GM18951 (cell line): ENCODE measurements around the gene ASPDH.

Experiments
- POLR2A ChIP-seq: IDR thresholded peaks from 4 replicates; pipeline ENCODE4 v1.6.1; 2011; ENCODE audit warnings: mild to moderate bottlenecking; ENCODE audit not compliant: insufficient read length, insufficient read depth; ENCODE audit errors: extremely low read depth
- in situ Hi-C: fragments of 300-500 bp; cut with MboI; formaldehyde crosslinking; loops from one replicate; pipeline ENCODE4 v1.12.0; 2022; ENCODE audit warnings: low sequenced_read_pairs, mixed read lengths, inconsistent platforms; ENCODE audit not compliant: unreplicated experiment

The ASPDH gene

GRCh38 chr19:50501568-50502475, 11.9 kb downstream of the ASPDH start:
- in situ Hi-C loops, result no loop called here
- no peak for TF ChIP-seq POLR2A

DNA sequence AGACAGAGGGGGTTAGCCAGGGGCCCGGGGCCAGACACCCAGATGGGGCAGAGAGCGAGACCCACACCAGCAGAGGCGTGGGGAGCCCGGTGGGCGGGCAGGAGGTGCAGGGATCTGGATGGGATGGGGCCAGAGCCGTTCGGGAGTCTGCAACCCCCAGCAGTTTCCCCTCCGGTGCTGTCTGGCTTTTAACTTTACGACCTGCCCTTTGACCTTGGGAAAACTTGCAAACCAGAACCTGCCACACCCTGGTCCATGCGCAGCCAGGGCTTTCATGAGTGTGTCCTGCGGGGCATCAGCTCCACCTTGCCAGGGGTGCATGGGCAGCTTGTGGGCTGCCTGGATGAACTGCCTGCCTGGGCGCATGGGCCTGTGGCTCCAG, 12.5 kb downstream of the ASPDH start:
- in situ Hi-C loops, result no loop called here

GRCh38 chr19:50500753-50501151, 13.0 kb downstream of the ASPDH start:
- no peak for TF ChIP-seq POLR2A
- in situ Hi-C loops, result no loop called here

More for the DNA sequence above, 12.5 kb downstream of the ASPDH start:
- TF ChIP-seq POLR2A, result no peak

DNA sequence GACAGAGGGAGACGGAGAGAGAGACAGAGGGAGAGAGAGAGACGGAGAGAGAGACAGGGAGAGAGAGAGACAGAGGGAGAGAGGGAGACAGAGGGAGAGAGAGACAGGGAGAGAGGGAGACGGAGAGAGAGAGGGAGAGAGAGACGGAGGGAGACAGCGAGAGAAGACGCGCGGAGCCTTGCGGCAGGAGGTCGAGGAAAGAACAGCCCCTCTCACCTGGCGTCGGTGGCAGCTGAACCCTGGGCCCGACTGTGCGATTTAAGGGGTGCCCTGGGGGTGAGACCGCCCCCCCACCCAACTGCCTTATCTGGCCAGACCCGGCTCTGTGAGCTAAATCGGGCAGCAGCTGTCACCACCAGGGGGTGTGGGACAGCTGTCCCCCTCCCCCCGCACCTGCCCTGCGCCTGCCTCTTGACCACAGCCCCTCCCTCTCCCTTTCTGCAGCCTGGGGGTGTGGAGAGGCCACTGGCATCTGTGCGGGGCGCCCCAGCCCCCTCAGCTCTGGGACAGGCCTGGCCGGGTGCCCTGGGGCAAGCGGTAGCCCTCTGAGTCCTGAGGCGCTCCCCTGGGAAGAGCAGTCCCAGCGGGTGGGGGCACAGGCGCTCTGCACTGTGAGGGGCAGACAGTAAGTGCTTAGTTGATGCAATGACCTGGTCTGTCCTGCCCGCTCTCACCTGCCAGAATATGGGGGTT, 13.5 kb downstream of the ASPDH start:
- in situ Hi-C loops, result no loop called here
- no peak for TF ChIP-seq POLR2A

GRCh38 chr19:50498219-50499056, 15.3 kb downstream of the ASPDH start:
- TF ChIP-seq POLR2A, result no peak
- in situ Hi-C loops, result no loop called here

DNA sequence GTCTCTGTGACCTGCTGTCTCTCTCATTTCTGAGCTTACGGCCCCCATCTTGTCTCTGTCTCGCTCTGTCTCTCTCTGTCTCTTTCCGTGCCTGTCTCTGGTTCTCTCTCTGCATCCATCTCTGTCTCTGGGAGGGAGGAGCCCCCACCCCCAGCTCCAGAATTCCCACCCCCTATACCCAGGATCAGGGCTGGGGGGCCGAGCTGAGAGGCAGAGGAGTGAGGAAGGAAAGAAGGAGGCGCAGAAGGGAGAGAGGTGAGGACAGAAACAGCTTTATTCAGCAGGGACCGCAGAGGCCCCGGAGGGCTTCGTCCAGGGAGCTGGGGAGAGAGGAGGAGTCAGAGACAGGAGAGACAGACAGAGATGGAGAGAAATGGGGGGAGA, 16.7 kb downstream of the ASPDH start:
- in situ Hi-C loops, result no loop called here
- TF ChIP-seq POLR2A, result no peak

GRCh38 chr19:50496189-50497021, 17.3 kb downstream of the ASPDH start:
- in situ Hi-C loops, result no loop called here
- TF ChIP-seq POLR2A, result no peak

DNA sequence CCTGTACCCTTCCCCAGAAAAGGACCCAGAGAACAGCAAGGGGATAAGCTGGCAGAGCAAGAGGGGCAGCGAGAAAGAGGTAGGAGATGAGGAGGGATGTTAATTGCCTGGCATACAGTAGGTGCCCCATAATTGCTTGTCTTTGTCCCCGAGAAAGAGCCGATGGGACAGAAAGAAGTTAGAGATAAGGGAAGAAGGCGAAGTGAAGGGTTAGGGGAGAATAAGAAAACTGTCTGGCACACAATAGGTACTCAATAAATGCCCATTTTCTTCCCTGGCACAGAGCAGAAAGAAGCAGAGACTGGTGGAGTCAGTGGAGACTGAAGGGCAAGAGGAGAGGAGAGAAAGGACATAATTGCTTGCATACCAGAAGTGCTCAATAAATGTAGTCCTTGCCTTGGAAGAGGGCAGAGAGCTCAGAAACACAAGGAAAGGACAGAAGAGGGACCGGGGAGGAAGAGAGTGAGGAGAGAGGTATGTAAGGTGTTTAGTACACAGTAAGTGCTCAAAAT, 18.6 kb downstream of the ASPDH start:
- TF ChIP-seq POLR2A, result no peak
- in situ Hi-C loops, result no loop called here

DNA sequence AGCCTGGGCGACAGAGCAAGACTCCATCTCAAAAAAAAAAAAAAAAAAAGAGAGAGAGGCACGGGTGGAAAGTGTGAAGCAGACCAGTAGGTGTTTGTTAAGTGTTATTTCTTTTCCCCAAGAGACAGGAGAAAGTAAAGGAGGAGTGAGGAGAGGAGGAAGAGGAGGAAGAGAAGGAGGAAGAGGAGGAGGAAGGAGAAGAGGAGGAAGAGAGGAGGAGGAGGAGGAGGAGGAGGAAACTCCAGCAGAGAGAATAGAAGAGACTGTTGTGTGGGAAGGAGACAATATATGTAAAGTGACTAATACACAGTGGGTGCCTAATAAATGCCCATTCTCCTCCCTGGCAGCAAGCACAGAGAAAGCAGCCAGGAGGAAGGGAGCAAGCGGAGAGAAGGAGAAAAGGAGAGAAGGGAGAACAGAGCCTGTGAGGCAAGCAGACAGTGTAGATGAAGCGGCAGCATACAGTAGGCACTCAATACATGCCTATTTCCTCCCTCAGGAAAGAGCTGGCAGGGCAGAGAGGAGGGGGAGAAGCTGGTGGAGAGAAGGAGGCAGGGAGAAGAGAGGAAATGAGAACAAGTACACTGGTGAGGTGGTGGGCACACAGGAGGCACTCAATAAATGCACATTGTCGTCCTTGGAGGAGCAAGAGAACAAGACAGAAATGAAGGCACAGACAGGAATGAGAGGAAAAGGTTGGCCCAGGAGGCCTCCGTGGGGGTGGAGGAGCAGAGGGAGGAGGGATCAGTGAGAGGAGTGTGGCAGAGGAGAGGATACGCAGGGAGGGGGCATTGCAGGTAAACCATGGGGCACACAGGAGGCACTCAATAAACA, 19.3 kb downstream of the ASPDH start:
- in situ Hi-C loops, result no loop called here
- no peak for TF ChIP-seq POLR2A

GRCh38 chr19:50493171-50493570, 20.5 kb downstream of the ASPDH start:
- in situ Hi-C loops, result no loop called here
- no peak for TF ChIP-seq POLR2A

GRCh38 chr19:50492303-50493052, 21.2 kb downstream of the ASPDH start:
- in situ Hi-C loops, result no loop called here
- TF ChIP-seq POLR2A, result no peak
